Measurements from ENCODE around the gene PROP1.

The PROP1 gene

GRCh38 chr5:177982072-177982727 is 13.8 kb downstream of the PROP1 start:
- TF ChIP-seq GATA3 (IDR thresholded peaks at IDR 0.05; ENCODE audit: low read depth, low read length) (no peak), GATA2 (IDR thresholded peaks at IDR 0.05; ENCODE audit: low read depth, low read length) (no peak)

GRCh38 chr5:177981296-177982071 is 14.6 kb downstream of the PROP1 start:
- TF ChIP-seq GATA2 (IDR thresholded peaks at IDR 0.05; ENCODE audit: low read depth, low read length) (no peak), GATA3 (IDR thresholded peaks at IDR 0.05; ENCODE audit: low read depth, low read length) (no peak)

- TF ChIP-seq GATA2 (IDR thresholded peaks at IDR 0.05; ENCODE audit: low read depth, low read length): no peak
- no peak for TF ChIP-seq GATA3 (IDR thresholded peaks at IDR 0.05; ENCODE audit: low read depth, low read length)
Measured at GRCh38 chr5:177980743-177981151, 15.3 kb downstream of the PROP1 start.

GRCh38 chr5:177973066-177973635 is 22.9 kb downstream of the PROP1 start:
- TF ChIP-seq GATA3 (IDR thresholded peaks at IDR 0.05; ENCODE audit: low read depth, low read length): no peak

GRCh38 chr5:177972613-177973012 is 23.4 kb downstream of the PROP1 start:
- TF ChIP-seq GATA2 (IDR thresholded peaks at IDR 0.05; ENCODE audit: low read depth, low read length): no peak

- no peak for TF ChIP-seq GATA2 (IDR thresholded peaks at IDR 0.05; ENCODE audit: low read depth, low read length)
- TF ChIP-seq GATA3 (IDR thresholded peaks at IDR 0.05; ENCODE audit: low read depth, low read length): no peak
Measured at GRCh38 chr5:177968661-177969211, 27.3 kb downstream of the PROP1 start.

GRCh38 chr5:177967221-177967887 is 28.7 kb downstream of the PROP1 start:
- no peak for TF ChIP-seq GATA2 (IDR thresholded peaks at IDR 0.05; ENCODE audit: low read depth, low read length)
- TF ChIP-seq GATA3 (IDR thresholded peaks at IDR 0.05; ENCODE audit: low read depth, low read length): no peak

- no peak for TF ChIP-seq GATA2 (IDR thresholded peaks at IDR 0.05; ENCODE audit: low read depth, low read length)
- no peak for TF ChIP-seq GATA3 (IDR thresholded peaks at IDR 0.05; ENCODE audit: low read depth, low read length)
Measured at GRCh38 chr5:177966839-177967166, 29.2 kb downstream of the PROP1 start.

GRCh38 chr5:177966009-177966838 is 29.8 kb downstream of the PROP1 start:
- TF ChIP-seq GATA3 (IDR thresholded peaks at IDR 0.05; ENCODE audit: low read depth, low read length) (no peak), GATA2 (IDR thresholded peaks at IDR 0.05; ENCODE audit: low read depth, low read length) (no peak)

GRCh38 chr5:177964471-177964870 is 31.6 kb downstream of the PROP1 start:
- TF ChIP-seq GATA2 (IDR thresholded peaks at IDR 0.05; ENCODE audit: low read depth, low read length) (no peak), GATA3 (IDR thresholded peaks at IDR 0.05; ENCODE audit: low read depth, low read length) (no peak)

- TF ChIP-seq GATA3 (IDR thresholded peaks at IDR 0.05; ENCODE audit: low read depth, low read length): no peak
- TF ChIP-seq GATA2 (IDR thresholded peaks at IDR 0.05; ENCODE audit: low read depth, low read length): no peak
Measured at GRCh38 chr5:177963966-177964365, 32.1 kb downstream of the PROP1 start.

GRCh38 chr5:177959315-177959714 is 36.7 kb downstream of the PROP1 start:
- TF ChIP-seq GATA2 (IDR thresholded peaks at IDR 0.05; ENCODE audit: low read depth, low read length) (no peak), GATA3 (IDR thresholded peaks at IDR 0.05; ENCODE audit: low read depth, low read length) (no peak)

GRCh38 chr5:177958696-177959095 is 37.3 kb downstream of the PROP1 start:
- TF ChIP-seq GATA2 (IDR thresholded peaks at IDR 0.05; ENCODE audit: low read depth, low read length) (no peak), GATA3 (IDR thresholded peaks at IDR 0.05; ENCODE audit: low read depth, low read length) (no peak)
